ENCODE results near the gene CDK2.
"Not testable (repeated sequence)": the region's sequence is repeated elsewhere in the genome, so short reads cannot be mapped to it uniquely, and the experiment has no call there.

The CDK2 gene

DNA sequence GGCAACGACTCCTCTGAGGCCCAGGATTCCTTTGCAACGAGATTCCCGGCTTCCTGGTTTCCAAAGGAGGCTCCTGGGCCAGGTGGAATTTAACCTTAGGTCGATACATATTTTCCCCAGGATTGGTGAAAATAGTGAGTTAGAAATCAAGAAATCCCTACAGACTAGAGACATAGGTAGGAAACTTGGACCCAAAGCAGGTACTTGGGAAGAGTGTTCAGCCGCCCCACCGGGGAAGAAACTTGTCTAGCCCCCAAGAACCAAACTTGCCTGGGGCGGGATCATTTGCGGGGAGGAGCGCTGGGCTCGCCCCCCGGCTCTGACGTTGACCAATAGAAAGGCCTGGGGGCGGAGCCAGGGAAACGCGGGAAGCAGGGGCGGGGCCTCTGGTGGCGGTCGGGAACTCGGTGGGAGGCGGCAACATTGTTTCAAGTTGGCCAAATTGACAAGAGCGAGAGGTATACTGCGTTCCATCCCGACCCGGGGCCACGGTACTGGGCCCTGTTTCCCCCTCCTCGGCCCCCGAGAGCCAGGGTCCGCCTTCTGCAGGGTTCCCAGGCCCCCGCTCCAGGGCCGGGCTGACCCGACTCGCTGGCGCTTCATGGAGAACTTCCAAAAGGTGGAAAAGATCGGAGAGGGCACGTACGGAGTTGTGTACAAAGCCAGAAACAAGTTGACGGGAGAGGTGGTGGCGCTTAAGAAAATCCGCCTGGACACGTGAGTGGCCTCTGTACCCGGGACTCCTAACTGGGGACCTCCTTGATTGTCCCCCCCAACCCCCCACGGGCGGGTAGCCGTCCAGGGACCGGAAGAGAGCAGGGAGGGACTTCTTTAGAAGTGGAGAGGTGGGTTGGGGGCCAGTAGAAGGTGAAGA is at the start of gene CDK2:
Gene CDK2, plus strand, starts transcription at position 423 of the 874 bp plus-strand sequence. Its CDS starts 179 bp downstream, at position 602.
- DNase-seq, result peak; percentile 57 to 84

DNA sequence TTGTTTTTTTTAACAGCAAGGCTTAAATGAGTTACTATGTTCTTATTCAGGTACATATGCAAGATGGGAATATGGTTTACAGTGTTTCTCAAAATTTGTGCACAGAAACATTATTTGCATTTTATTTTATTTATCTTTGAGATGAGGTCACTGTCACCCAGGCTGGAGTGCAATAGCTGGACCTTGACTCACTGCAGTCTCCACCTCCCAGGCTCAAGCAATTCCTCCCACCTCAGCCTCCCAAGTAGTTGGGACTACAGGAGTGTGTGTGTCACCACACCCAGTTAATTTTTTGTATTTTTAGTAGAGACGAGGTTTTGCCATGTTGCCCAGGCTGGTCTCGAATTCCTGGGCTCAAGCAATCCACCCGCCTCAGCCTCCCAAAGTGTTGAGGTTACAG is 47.6 kb upstream of the CDK2 start:
- not testable (repeated sequence) for DNase-seq

DNA sequence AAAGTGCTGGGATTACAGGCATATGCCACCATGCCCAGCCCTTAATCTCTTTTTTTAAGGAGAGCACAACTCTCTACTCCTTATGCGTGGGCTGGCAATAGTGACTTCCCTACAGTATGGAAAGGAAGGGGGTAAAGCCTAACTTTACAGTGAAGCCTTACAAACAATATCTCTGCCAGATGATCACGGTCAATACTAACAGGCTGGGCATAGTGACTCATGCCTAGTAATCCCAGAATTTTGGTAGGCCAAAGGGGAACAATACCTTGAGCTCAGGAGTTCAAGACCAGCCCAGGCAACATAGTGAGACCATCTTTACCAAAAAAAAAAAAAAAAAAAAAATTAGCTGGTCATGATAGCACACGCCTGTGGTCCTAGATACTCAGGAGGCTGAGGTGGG is 44.5 kb upstream of the CDK2 start:
- DNase-seq, result no peak

DNA sequence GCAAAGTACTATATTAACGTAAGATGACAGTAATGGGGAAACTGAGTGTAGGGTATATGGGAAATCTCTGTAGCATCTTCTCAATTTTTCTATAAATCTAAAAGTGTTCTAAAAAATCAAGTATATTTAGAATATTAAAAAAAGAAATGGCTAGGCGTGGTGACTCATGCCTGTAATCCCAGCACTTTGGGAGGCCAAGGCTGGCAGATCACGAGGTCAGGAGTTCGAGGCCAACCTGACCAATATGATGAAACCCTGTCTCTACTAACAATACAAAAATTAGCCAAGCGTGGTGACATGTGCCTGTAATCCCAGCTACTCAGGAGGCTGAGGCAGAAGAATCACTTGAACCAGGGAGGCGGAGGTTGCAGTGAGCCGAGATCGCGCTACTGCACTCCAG is 43.0 kb upstream of the CDK2 start:
- not testable (repeated sequence) for DNase-seq

DNA sequence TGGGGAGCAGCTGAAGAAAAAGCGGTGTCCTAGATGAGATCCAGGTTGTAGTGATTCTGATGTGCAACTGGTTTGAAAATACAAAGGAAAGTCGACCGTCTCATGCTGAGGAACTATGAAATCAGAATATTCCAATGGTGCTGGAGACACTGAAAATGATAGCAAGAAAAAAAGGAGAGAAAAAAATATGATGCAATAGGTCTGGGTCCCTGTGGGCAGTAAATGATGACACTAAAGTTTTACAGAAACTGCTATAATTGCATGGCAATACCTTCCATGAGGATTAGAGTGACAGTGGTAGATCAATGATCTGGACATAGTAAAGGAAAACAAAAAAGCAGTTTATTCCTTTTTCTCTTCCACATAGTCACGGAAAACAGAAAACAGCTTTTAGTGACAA is 41.3 kb upstream of the CDK2 start:
- DNase-seq, result no peak

DNA sequence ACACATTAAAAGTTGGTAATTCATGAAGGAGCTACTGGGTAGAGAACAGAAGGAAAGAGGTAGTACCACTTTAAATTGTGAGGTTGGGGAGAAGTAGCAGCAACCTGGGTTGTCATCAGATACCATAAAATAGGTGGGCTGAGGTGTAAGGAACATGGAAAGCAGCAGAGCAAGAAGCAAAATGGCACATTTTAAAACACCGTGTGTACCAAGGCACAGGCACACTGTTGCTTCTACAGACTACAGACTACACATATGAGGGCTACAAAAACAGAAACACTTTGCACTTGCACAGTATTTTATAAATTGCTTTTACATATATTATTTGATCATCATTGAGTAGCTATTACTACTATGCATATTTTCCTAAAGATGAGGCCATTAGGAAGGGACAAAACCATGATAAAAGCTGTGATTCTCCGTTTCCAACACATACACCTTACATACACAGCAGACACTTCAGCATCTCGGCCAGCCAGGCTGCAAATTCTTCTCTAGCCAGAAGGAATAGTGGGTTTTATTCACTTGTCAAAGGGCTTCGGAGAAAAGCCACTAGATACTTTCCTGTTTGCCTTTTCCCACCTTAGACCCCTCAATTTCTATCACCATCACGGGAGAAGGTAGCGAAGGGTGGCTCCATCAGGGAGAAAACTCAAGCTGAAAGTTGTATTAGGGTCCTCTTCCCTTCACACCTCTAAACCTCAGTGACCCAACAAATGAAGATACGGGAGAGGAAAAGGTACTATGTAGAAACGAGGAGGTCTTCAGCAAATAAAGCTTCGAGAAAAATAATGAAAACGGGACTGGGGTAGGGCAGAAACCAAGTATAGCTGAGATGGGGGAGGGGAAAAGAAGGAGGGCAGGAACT is 40.5 kb upstream of the CDK2 start:
- DNase-seq, result no peak

DNA sequence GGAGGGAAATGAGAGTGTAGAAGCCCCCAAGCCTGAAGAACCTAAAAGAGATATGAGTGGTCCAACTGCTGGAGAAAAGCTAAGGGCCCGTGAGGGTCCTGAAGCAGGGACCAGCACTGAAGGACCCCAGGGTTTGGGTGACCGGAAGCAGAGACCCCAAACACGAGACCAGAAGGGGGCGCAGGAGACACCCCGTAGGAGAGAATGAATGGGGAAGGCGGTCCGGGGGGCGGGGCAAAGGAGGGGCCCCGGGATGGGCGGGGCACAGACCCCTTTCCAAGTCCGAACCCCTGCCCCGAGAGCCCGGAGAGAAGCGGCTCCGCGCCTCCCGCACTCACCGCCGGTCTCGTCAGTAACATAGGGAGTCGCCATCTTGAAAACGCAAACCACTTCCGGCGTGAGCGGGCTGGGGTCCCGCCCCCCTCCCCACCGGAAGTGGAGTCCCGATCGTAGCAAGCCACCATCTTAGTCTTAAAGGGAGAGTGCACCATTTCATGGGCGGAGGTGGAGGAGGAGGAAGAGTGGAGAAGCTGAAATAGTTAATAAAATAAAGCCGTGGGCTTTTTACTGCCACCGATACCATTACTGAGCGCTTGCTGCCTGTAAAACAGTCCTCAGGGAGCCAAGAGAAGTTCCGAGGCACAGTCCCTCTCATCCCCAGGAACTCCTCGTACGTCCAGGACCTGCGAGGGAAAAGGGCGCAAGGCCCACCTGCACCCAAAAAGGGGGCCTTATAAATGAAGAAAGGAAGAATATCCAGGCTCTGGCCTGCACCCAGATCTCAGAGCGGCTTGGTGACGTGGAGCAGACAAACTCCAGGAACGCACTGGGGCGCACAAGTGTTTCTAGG is 39.7 kb upstream of the CDK2 start:
- peak; percentile 92 to 94 for DNase-seq

DNA sequence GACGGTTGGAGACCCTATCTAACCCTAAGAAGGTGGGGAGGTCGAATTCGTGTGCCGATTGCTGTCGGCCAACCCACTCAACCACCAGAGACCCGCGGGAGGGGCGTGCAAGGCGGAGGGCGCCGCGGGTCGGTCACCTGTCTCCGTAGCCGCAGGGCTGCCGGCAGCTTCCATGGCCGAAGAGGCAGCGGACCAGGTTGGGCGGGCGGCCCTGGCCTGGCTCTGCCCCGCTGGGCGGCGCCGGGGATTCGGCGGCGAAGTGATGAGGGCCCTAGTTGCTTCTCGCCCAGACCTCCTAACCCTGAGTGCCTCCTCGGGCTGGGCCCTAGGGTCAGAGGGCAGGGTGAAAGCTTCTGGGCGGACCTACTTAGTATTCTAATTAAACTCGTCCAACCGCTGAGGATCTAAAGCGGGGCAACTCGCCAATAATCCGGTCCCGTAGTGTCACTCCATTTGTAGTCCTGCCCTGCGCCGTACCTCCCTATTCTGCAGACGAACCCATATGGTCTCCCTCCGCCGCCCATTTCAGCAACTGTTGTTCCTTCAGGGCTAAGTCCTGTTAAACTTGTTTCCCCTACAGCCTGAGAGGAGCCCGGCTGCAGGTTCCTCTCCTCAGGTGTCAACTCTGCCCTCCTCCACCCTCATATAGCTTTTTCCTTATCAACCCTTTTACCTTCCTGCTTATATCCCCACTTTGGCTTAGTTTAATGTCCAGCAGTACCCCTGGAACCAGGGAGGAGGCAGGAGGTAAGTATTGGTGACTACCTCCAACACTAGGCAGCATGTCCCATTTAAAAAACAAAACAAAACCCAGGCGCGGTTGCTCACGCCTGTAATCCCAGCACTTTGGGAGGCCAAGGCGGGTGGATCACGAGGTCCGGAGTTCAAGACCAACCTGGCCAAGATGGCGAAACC is 38.8 kb upstream of the CDK2 start, which contains the start of gene PYM1:
Gene PYM1, minus strand, starts transcription at position 307 of the 915 bp plus-strand sequence. Its CDS starts 133 bp downstream, at position 174.
- peak in 1 of 2 experiments; percentile 67 for DNase-seq

DNA sequence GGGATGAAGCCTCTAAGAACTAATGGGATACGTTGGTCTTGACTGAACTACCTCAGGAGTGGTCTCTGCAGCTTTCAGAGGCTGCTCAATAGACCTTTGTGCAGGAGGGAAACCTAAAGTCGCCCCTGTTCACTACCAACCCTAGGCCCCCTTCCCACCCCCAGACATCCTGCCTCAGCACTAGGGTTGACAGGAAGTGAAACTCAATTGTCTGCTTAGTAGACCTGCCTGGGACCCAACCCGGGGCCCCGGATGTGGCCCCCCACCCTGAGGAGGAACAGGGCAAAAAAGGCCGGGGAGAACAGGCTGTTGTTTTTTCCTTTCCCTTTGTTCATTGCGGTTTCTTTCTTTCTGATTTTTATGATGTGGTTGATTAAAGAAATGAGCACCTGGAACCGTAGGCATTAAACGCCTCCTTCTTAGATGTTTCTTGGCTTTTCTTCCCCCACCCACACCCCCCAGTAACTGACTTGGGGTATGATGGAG is 37.3 kb upstream of the CDK2 start:
- no peak for DNase-seq

DNA sequence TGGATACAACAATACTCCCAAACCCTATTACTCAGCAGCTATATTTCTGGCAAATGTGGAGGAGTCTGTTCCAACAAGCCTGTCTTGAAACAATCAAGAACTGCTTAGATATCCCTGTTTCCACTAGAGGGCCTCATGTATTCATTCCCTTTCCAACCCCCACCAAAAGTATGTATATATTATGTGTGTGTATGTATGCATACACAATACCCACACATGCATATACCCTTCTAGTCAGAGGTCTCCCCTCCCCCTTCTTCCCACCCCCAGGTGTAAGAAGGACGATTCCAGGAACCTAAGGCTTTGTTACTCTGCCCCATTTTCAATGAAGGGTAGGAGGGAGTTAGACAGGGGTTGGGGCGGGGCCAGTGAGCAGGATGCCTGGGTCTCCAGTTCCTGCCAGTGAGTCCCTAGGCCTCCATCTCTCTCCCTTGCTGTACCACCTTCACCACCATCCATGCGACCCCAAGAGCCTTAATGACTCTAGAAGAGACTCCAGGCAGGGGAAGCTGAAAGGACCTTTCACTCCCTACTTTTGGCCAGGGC is 35.8 kb upstream of the CDK2 start, which contains the start of gene DGKA:
Gene DGKA, plus strand, starts transcription at position 392 of the 546 bp plus-strand sequence. CDS start 5,342 bp downstream, outside the sequence.
- peak in 1 of 2 experiments; percentile 71 for DNase-seq

DNA sequence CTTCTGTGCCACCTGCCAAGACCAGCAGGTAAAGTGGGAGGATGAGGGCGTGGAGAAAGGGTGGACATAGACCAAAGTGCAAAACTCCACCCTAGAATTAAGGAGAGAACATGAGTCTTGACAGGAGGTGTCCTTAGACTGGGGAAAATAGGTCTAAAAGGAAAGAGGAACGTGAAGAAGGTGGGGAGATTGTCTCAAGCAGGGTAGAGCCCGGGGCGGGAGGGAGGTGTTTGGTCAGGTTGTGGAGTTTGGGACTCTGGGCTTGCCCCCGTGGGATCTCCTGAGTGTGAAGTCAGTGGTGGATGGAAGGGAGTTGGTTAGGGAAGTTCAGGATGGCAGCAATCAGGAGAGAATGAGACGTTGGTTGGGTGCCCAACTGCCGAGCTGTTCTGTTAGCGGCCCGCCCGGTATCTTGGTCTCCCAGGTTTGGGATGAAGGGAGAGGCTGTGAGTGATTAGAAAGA is 35.3 kb upstream of the CDK2 start:
- DNase-seq, result no peak

DNA sequence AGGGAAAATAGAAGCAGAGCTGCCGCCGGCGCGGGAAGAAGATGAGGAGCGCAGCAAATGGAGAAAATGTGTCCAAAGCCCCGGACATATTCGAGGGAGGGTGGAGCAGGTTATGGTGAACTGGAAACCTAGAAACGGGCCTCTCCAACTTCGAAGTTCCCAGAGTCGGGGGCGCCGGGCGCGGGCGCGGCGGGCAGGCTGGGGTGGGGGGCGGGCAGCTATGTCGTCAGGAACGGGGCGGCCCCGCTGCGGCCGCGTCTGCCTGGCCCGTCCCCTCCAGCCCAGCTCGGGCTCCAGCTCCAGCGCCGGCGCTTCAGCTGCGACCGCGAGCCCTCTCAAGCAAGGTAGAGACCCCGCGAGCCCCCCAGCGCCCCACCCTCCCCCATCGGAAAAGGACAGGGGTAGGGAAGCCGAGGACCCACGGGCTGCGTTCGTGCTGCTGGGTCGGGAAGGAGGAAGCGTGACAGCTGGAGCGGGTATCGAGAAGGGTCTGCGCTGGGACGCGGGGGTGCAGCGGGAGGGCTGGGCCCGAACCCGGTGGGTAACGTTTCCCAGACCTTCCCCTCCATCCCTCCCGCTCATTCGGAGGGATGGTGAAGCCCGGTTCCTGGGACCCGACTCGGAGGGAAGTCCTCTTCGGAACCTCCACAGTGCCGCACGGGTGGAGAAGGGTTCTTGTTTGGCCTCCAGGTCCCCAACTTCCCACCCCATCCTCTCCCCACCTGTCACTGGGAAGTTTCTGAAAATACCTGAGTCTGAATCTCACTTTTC is 34.7 kb upstream of the CDK2 start:
- peak in 1 of 2 experiments; percentile 42 for DNase-seq

DNA sequence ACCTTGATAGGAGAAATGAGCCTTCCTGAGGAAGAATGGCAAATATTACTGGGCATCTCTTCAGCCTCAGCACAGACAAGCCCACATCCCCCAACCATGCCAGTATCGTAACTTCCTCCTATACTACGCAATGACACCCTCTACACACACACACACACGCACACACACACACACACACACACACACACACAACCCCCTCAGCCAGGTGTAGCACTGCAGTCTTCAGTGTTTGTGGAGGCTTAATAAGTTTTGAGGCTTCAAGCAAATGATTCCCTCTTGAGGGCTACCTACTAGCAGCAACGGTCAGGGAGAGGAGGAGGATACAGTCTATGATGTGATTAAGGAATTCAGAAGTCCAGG is 34.1 kb upstream of the CDK2 start:
- no peak for DNase-seq

DNA sequence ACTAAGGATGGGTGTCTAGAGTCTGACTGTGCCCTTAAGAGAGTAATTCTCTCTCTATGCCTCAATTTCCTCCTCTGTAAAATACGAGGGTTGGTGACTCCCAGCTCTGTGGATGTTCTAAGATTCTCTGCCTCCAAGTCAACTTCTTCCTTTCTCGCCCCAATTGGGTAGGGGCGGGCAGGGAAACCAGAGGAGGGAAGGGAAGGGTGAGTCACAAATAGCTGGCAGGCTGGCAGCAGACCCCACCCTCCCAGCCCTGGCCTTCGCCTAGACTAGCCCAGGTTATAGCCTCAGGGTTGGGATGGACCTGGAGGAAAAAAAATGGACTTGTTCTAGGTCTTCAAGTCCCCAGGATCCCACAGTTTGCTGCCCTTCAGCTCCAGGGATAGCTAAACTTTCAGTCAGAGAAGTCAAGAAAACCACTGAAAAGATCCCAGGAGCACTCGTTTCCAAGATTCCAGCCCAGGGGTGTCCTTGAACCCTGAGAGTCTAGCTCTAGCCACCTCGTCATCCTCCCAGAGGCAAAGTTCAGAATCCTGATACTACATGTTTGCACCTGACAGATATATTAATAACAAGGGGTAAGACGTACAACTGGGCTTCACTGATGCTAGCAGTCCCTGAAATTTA is 33.3 kb upstream of the CDK2 start:
- DNase-seq, result no peak

DNA sequence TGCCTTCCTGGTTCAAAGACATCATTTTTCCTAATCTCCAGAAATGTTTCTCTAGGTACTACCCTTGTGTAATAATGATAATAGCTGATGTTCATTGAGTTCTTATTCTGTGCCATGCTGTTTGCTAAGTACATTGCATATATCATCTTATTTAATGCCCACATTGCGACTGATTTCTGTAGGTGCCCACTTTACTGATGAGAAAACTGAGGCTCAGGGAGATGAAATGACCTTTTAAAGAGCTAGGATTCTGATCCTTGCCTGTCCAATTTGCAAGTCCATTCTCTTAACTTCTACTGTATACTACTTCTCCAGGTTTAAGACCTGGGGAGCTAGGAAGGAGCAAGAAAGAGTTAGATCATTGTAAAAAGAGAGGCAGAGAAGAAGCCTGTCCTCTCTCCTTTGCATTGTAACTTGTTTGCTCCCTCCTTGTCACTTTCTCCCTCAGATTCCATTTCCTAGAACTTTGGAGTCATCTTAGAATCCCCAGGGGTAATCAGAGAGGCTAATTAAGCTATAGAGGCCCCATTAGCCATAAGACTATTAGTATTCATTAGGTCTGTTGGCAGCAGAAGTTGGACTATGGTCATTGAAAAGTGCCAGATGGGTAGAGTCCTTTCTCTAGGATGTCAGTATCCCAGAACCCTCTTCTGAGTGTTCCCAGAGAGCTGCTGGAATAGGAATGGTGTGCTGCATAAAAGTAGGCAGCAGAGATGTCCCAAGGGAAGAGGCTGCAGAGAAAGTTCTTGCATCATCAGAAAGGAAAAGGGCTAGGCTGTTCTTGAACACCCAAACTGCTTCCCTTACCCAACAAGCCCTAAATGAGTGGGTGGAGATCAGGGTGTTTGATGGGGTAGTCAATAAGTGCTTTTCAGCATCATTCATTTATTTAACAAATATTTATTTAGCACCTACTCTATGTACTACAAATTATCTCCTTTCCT is 32.6 kb upstream of the CDK2 start:
- DNase-seq, result no peak

DNA sequence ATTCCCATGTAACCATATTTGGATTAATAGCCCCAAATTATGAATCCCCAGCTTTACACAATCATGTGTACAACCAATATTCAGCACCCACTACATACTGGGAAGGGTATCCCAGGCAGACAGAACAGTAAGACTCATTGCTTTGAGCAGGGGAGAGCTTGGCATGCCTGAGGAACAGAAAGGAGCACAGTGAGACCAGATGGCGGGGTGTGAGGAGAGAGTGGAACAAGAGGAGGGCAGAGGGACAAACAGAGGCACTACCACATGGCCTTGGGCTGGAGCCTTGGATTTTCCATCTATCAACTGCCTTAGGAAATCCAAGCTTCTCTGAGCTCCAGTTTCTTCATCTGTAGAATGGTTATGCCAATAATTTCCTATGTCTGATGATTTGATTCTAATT is 31.9 kb upstream of the CDK2 start:
- no peak for DNase-seq

DNA sequence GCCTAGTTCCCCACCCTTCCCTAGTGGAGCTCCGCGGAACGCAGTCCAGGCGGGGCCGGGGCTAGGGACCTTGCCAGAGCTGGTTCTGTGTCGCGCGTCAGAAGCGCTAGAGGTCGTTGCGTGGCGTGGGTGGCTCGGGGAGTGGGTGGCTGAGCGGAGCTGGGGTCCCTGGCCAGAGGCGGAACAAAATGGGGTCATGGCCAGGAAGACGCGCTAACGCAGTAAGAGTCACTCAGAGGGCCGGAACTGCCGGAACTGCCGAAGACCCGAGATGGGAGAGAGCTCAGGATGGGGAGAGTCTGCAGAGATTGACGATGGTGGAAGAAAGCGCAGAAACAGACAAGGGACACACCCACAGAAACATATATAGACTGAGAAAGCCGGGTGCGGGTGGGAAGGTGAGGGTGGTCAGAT is 30.9 kb upstream of the CDK2 start:
- DNase-seq, result no peak

DNA sequence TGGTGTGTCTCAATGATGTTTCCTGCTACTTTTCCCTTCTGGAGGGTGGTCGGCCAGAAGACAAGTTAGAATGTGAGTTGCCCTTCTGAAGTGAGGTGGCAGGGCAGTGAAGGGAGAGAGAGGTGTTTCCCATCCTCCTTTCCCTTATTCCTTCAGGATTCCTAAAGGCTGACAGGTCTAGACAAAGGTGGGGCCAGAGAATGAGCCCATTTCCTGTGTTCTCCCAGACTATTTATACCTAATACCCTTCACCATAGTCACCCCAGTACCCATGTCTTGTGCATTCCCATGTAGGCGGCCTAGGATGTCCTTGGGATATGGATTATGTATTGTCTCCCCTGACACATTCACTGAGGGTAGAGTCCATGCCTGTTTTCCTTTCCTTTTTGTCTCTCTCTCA is 28.6 kb upstream of the CDK2 start:
- no peak for DNase-seq
